ENCODE results near the gene GRM1. TPM values are rescaled to one million over a fixed set of nuclear protein-coding genes. Genes with fewer than 3 reads are reported as not detected.

Gene GRM1
- total RNA-seq, 1 donor from 2014 or later, result not detected

GRCh38 chr6:146056506-146056905 is 27.6 kb downstream of the GRM1 start:
- no peak overlapping the region for H3K4me3 ChIP-seq (ENCODE audit: low read depth, low read length)

GRCh38 chr6:146065690-146066089 is 36.8 kb downstream of the GRM1 start:
- DNase-seq (ENCODE audit: low read depth), result no peak
- no peak overlapping the region for H3K4me3 ChIP-seq (ENCODE audit: low read depth, low read length)
- TF ChIP-seq CTCF (conservative IDR thresholded peaks at IDR 0.05; ENCODE audit: low read depth, low read length), result no peak

More at GRCh38 chr6:146056506-146056905, 27.6 kb downstream of the GRM1 start:
- DNase-seq (ENCODE audit: low read depth), result no peak
- TF ChIP-seq CTCF (conservative IDR thresholded peaks at IDR 0.05; ENCODE audit: low read depth, low read length), result no peak

GRCh38 chr6:146066506-146066905 is 37.6 kb downstream of the GRM1 start:
- DNase-seq (ENCODE audit: low read depth), result no peak
- no peak for TF ChIP-seq CTCF (conservative IDR thresholded peaks at IDR 0.05; ENCODE audit: low read depth, low read length)
- no peak overlapping the region for H3K4me3 ChIP-seq (ENCODE audit: low read depth, low read length)

- no peak overlapping the region for H3K4me3 ChIP-seq (ENCODE audit: low read depth, low read length)
- no peak for TF ChIP-seq CTCF (conservative IDR thresholded peaks at IDR 0.05; ENCODE audit: low read depth, low read length)
- DNase-seq (ENCODE audit: low read depth), result no peak
Measured at GRCh38 chr6:146071781-146072180, 42.9 kb downstream of the GRM1 start.

- no peak for TF ChIP-seq CTCF (conservative IDR thresholded peaks at IDR 0.05; ENCODE audit: low read depth, low read length)
- no peak for DNase-seq (ENCODE audit: low read depth)
- H3K4me3 ChIP-seq (ENCODE audit: low read depth, low read length), result no peak overlapping the region
Measured at GRCh38 chr6:146077992-146078391, 49.1 kb downstream of the GRM1 start.

- DNase-seq (ENCODE audit: low read depth), result no peak
- TF ChIP-seq CTCF (conservative IDR thresholded peaks at IDR 0.05; ENCODE audit: low read depth, low read length), result no peak
- H3K4me3 ChIP-seq (ENCODE audit: low read depth, low read length), result no peak overlapping the region
Measured at GRCh38 chr6:146087386-146087785, 58.5 kb downstream of the GRM1 start.

- DNase-seq (ENCODE audit: low read depth), result peak; percentile 58
- no peak overlapping the region for H3K4me3 ChIP-seq (ENCODE audit: low read depth, low read length)
- no peak for TF ChIP-seq CTCF (conservative IDR thresholded peaks at IDR 0.05; ENCODE audit: low read depth, low read length)
Measured at GRCh38 chr6:146090474-146090873, 61.6 kb downstream of the GRM1 start.
